ENCODE measurements around the gene UCKL1.

UCKL1 gene

DNA sequence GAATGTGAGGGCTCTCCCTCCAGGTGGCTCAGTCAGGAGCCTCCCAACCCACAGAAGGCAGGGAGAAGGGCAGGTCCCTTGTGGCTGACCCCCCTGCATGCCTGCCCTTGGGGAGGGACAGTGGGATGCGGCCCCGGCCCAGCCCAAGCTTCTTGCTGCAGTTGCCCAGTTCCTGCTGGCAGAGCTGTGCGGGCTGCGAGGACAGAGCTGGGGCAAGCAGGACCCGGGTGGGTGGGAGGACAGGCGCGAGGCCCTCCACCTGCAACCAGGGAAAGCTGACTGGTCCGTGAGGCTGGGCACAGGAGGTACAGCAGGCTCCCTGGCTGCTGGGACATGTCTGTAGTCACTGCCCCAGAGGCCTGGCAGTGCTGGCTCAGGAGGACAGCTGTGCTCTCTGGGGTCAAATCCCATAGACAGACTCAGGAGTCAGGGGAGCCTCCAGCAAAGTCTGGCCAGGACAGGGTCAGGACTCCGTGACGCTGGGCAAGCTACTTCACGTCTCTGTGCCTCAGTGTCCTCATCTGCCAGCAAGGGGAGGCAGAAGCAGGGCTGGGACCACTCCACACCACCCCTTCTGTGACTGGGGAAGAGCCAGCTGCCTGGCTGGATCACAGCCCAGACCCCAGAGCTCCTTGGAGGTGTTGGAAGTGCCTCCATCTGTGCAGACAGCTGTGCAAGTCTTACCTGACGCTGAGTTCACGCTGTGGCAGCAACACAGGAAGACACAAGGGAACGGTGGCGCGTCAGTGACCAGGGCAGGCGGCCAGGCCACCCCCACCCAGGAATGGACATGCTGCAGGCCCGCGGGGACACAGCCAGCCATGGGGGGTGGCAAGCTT lies 13.0 kb downstream of the UCKL1 start:
- DNase-seq (ENCODE audit: low spot score), result no peak
- TF ChIP-seq, protein P1, sequence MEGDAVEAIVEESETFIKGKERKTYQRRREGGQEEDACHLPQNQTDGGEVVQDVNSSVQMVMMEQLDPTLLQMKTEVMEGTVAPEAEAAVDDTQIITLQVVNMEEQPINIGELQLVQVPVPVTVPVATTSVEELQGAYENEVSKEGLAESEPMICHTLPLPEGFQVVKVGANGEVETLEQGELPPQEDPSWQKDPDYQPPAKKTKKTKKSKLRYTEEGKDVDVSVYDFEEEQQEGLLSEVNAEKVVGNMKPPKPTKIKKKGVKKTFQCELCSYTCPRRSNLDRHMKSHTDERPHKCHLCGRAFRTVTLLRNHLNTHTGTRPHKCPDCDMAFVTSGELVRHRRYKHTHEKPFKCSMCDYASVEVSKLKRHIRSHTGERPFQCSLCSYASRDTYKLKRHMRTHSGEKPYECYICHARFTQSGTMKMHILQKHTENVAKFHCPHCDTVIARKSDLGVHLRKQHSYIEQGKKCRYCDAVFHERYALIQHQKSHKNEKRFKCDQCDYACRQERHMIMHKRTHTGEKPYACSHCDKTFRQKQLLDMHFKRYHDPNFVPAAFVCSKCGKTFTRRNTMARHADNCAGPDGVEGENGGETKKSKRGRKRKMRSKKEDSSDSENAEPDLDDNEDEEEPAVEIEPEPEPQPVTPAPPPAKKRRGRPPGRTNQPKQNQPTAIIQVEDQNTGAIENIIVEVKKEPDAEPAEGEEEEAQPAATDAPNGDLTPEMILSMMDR (IDR thresholded peaks at IDR 0.05; ENCODE audit: extremely low read depth, missing control alignments), result no peak

DNA sequence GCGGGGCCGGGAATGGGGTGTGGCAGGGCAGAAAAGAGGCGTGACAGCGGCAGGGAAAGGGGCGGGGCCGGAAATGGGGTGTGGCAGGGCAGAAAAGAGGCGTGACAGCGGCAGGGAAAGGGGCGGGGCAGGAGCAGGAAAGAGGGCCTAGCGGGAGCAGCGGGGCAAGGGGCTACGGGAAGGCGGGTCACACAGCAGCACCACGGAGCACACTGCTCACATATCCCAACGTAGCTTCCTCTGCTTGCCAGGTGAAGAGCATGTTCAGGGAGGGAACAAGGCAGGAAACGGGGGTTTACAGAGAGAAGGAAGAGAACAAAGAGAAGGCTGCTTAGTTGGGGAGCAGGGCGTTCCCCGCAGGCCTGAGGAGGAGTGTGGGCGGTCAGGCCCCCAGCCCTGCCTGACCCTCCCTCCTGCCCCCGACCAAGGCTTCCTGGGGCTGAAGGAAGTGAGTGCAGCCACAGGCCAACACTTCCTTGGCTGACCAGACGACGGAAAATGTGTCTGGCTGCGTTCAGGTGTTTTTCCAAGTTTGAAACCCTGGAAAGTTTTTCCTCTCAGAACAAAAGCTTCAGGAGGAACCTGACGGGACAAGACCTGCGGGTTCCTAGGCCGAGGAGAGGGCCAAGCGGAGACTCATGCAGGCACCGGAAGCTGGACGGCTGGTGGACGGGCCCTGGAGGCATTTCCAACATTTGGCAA lies 13.8 kb downstream of the UCKL1 start:
- TF ChIP-seq, protein P1 (IDR thresholded peaks at IDR 0.05; ENCODE audit: extremely low read depth, missing control alignments), result no peak
- DNase-seq (ENCODE audit: low spot score), result peak; percentile 72

DNA sequence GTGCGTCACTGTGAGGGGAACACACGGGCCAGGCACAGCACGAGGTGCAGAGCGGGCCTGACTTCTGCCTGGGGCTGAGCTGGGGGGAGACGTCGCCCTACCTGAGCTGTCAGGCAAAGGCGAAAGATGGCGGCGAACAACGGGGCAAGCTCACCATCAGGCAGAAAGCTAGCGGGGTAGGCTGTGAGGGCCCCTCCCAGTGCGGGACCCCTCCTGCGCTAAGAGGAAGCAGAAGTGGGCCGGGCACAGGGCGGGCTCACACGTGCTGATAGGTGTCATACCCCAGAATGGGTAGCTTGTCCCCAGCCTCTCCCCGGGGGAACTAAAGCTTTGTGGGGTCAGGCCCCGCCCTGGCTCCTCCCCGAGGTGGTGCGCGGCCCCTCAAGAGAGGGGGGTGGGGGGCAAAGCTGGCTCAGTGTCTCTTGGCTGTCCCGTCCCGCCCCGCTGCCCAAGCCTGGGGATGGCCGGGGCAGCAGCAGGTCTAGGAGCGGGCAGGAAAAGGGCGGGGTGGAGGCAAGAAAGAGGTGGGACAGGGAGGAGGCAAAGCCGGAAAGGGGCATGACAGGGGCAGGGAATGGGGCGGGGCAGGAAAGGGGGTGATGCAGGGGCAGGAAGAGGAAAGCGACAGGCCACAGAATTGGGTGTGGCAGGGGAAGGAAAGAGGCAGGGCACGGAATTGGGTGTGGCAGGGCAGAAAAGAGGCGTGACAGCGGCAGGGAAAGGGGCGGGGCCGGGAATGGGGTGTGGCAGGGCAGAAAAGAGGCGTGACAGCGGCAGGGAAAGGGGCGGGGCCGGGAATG lies 14.7 kb downstream of the UCKL1 start:
- DNase-seq (ENCODE audit: low spot score), result peak; percentile 71

DNA sequence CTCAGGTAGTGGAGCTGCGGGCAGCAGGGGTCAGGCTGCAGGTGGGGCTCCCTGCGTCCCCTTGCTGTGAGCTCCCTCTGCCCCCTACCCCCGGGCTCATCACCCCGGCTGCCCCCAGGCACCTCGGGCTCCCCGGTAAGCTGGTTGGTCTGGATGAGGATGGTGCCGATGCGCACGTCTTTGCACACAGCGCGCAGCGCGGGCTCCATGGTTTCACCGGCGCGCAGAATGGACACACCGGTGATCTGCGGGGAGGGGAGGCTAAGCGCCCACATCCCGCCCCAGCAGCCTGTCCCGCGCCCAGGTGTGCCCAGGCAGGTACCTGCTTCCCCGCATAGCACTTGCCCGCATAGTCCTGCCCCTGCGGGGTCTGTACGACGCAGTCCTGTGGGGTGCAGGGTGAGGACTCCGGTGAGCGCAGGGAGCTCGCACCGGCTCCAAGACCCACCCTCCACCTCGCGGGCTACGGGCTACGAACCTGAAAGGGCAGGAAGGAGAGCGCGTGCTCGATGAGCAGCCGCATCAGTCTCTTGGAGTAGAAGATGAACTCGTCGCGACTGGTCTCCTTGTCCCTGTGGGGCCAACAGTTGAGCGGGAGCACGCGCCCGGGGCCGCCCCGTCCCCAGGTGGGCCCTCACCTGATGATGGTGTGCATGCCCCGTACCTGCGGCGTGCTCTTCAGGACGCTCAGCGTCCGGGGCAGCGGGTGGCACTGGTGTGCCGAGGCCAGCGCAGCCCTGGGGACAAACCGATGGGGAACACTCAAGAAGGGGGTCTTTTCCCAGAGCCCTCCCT lies 15.5 kb downstream of the UCKL1 start:
- no peak for DNase-seq (ENCODE audit: low spot score)
- TF ChIP-seq, protein P1 (IDR thresholded peaks at IDR 0.05; ENCODE audit: extremely low read depth, missing control alignments), result no peak

More for the DNA sequence above, 14.7 kb downstream of the UCKL1 start:
- TF ChIP-seq, protein P1 (IDR thresholded peaks at IDR 0.05; ENCODE audit: extremely low read depth, missing control alignments), result no peak

DNA sequence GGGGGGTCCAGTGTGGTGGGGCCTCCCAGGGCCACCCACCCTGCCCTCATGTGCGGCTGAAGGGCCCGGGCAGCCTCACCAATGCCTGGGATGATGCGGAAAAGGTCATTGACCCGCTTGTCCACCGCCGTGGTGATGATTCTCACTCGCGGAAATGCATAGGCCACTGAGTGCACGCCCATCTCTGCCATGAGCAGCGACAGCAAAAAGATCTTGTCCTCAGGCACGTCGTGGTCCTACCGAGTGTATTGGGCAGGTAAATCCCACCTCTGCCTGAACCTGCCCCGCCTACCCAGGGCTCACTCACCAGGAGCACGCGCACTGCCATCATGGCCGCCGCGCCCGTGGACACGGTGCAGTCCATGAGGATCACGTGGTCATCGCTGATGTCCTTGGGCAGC lies 16.1 kb downstream of the UCKL1 start:
- no peak for DNase-seq (ENCODE audit: low spot score)
- TF ChIP-seq, protein P1 (IDR thresholded peaks at IDR 0.05; ENCODE audit: extremely low read depth, missing control alignments), result no peak

DNA sequence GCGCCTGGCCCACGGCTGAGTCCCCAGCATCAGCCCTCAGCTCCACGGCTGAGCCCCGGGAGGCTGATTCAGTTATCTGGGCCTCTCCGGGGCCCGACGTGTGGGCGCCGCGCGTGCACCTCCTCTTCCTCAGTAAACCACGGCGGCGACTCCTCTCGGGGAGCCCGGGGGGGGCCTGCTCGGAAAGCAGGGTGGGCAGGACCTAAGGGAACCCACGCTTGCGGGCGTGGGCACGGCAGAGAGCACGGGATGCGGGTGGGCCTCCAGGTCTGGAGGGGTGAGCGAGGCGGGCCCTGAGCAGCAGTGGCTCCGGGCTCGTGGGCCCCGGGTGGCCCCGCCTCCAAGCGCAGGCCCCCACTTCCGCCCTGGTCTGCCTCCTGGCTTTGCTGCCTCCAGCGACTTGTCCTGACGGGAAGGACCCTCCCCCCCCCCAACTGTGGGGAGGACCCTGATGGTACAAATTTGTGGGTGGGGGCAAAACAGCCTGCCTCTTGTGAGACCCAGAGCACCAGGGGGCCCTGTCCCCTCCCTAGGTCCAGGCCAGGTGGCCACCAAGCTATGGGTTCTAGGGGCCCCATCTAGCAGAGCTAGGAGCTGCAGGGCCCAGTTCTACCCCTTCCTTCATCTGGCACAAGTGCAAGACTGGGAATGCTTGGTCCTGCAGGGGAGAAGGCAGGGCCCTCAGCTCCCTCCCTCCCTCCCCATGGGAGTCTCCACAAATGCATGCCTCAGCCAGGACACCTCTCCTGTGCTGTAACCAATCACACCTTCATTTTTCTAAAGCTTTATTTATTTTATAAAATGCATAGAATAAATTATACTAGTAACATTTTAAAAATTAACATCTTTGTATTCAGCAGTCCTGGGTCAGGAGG lies 16.9 kb downstream of the UCKL1 start:
- no peak for DNase-seq (ENCODE audit: low spot score)
- TF ChIP-seq, protein P1 (IDR thresholded peaks at IDR 0.05; ENCODE audit: extremely low read depth, missing control alignments), result no peak

Measured in GM20000 (cell line).